H1 (cell line): ENCODE results near the gene WDR64. TPM values are rescaled to one million over a fixed set of nuclear protein-coding genes. Genes with fewer than 3 reads are reported as not detected.

Source experiments
- CTCF ChIA-PET: fragments of 300-600 bp; sonication (Branson Sonifier 250); formaldehyde crosslinking; loops from one replicate; lab custom pipeline; 2021; ENCODE audit not compliant: partially characterized antibody; lab: Charles Lee
- POLR2A ChIA-PET: fragments of 300-600 bp; sonication (Branson Sonifier 250); formaldehyde crosslinking; loops from one replicate; lab custom pipeline; 2021; ENCODE audit warnings: inconsistent platforms; ENCODE audit not compliant: partially characterized antibody; lab: Charles Lee
- DNase-seq, 2 experiments: peaks; one replicate each; pipeline versions ENCODE4 v3.0.0 to v3.0.0-alpha.2; 2010 to 2022; ENCODE audit warnings: low spot score in 2 of 2, low read depth in 1 of 2, mixed read lengths in 1 of 2
- FAIRE-seq: peaks from 2 replicates; lab custom pipeline; 2011; peaks lifted over from hg19 to GRCh38; lab: Jason Lieb, UNC
- H2AFZ ChIP-seq: 2 replicates; pipeline ENCODE4 v1.8.1; 2012; ENCODE audit warnings: low read length, inconsistent platforms
- H2AK5ac ChIP-seq: 2 replicates; pipeline ENCODE4 v1.6.1; 2013; ENCODE audit warnings: low read depth, low read length
- H2BK120ac ChIP-seq: replicated peaks from 2 replicates; pipeline ENCODE3; 2013; ENCODE audit warnings: low read depth, low read length, inconsistent platforms
- H2BK12ac ChIP-seq: 2 replicates; pipeline ENCODE4 v1.6.1; 2013; ENCODE audit warnings: low read depth, low read length
- H2BK15ac ChIP-seq: 2 replicates; pipeline ENCODE4 v1.6.1; 2013; ENCODE audit warnings: low read length
- H2BK20ac ChIP-seq: 2 replicates; pipeline ENCODE4 v1.6.1; 2013; ENCODE audit warnings: low read length
- H2BK5ac ChIP-seq: 2 replicates; pipeline ENCODE4 v1.6.1; 2013; ENCODE audit warnings: low read depth, low read length
- H3K14ac ChIP-seq: 2 replicates; pipeline ENCODE4 v1.6.1; 2013; ENCODE audit warnings: inconsistent platforms; ENCODE audit not compliant: insufficient read length
- H3K18ac ChIP-seq: 2 replicates; pipeline ENCODE4 v1.6.1; 2013; ENCODE audit warnings: low read length; ENCODE audit errors: extremely low read depth
- H3K23ac ChIP-seq: 2 replicates; pipeline ENCODE4 v1.6.1; 2013; ENCODE audit warnings: inconsistent platforms; ENCODE audit not compliant: insufficient read length
- H3K23me2 ChIP-seq: 2 replicates; pipeline ENCODE4 v1.6.1; 2013; ENCODE audit warnings: low read depth, low read length
- H3K27ac ChIP-seq: 2 replicates; pipeline ENCODE4 v1.6.1; 2011; ENCODE audit warnings: low read depth, low read length, inconsistent platforms
- H3K27me3 ChIP-seq, 4 experiments: replicated peaks in 1 of 4; 1 replicate in 1 of 4; 2 replicates in 3 of 4; pipeline versions ENCODE4 v1.6.1 to v1.8.1; 2011 to 2013; ENCODE audit warnings: low read length in 3 of 4, mild to moderate bottlenecking in 3 of 4, inconsistent platforms in 2 of 4, mixed read lengths in 2 of 4, moderate library complexity in 1 of 4; ENCODE audit not compliant: control insufficient read depth in 3 of 4, insufficient read depth in 3 of 4; ENCODE audit errors: extremely low read depth in 1 of 4
- H3K36me3 ChIP-seq, 4 experiments: 2 replicates each; pipeline versions ENCODE4 v1.6.1 to v1.8.1; 2011 to 2013; ENCODE audit warnings: mild to moderate bottlenecking in 4 of 4, low read length in 3 of 4, moderate library complexity in 2 of 4, control low read depth in 1 of 4, inconsistent platforms in 1 of 4; ENCODE audit not compliant: insufficient read depth in 4 of 4, control insufficient read depth in 2 of 4
- H3K4ac ChIP-seq: replicated peaks from 2 replicates; pipeline ENCODE3; 2013; ENCODE audit warnings: low read length, low read depth, mixed read lengths, inconsistent platforms; ENCODE audit not compliant: insufficient read length
- H3K4me1 ChIP-seq, 4 experiments: replicated peaks in 1 of 4; 1 replicate in 1 of 4; 2 replicates in 3 of 4; pipeline versions ENCODE4 v1.6.1 to v1.8.1; 2011 to 2013; ENCODE audit warnings: low read length in 3 of 4, inconsistent platforms in 2 of 4, mixed read lengths in 1 of 4; ENCODE audit not compliant: insufficient read depth in 4 of 4, control insufficient read depth in 3 of 4
- H3K4me2 ChIP-seq, 2 experiments: 2 replicates each; pipeline versions ENCODE4 v1.6.1 to v1.8.1; 2011 to 2013; ENCODE audit warnings: low read depth in 2 of 2, low read length in 2 of 2, control low read depth in 1 of 2, inconsistent platforms in 1 of 2, mild to moderate bottlenecking in 1 of 2; ENCODE audit not compliant: insufficient read depth in 1 of 2
- H3K4me3 ChIP-seq, 4 experiments: fragments of 200-600, 300-600 bp in 1 of 4; sonication (generic), shearing (Covaris generic), sonication (Bioruptor Twin) in 1 of 4; 2 replicates each; pipeline versions ENCODE4 v1.5.1 to v1.8.1; 2011 to 2016; ENCODE audit warnings: low read length in 4 of 4, low read depth in 3 of 4, control low read depth in 2 of 4, inconsistent platforms in 2 of 4, mild to moderate bottlenecking in 2 of 4, mixed read lengths in 1 of 4, moderate library complexity in 1 of 4; ENCODE audit not compliant: insufficient read depth in 2 of 4; ENCODE audit errors: extremely low read depth in 1 of 4
- H3K56ac ChIP-seq: replicated peaks from 2 replicates; pipeline ENCODE3; 2013; ENCODE audit warnings: low read depth, mild to moderate bottlenecking, mixed read lengths, low read length, inconsistent platforms; ENCODE audit not compliant: insufficient read length
- H3K79me1 ChIP-seq: 2 replicates; pipeline ENCODE4 v1.6.1; 2013; ENCODE audit warnings: low read depth, low read length, control low read depth
- H3K79me2 ChIP-seq, 2 experiments: 2 replicates each; pipeline versions ENCODE4 v1.6.1 to v1.8.1; 2012 to 2013; ENCODE audit warnings: low read length in 2 of 2, mild to moderate bottlenecking in 2 of 2, inconsistent platforms in 1 of 2; ENCODE audit not compliant: insufficient read depth in 2 of 2, control insufficient read depth in 1 of 2
- H3K9ac ChIP-seq, 4 experiments: replicated peaks in 1 of 4; 1 replicate in 1 of 4; 2 replicates in 3 of 4; pipeline versions ENCODE4 v1.6.1 to v1.8.1; 2011 to 2013; ENCODE audit warnings: low read depth in 3 of 4, low read length in 3 of 4, control low read depth in 2 of 4, mild to moderate bottlenecking in 2 of 4, moderate library complexity in 2 of 4, inconsistent platforms in 1 of 4; ENCODE audit errors: extremely low read depth in 1 of 4
- H3K9me3 ChIP-seq, 2 experiments: 2 replicates each; pipeline versions ENCODE4 v1.6.1 to v1.8.1; 2012 to 2013; ENCODE audit warnings: mild to moderate bottlenecking in 2 of 2, moderate library complexity in 2 of 2, control low read depth in 1 of 2, inconsistent platforms in 1 of 2, low read depth in 1 of 2, low read length in 1 of 2, mixed read lengths in 1 of 2; ENCODE audit not compliant: insufficient read depth in 2 of 2
- H4K20me1 ChIP-seq, 2 experiments: replicated peaks in 1 of 2; 2 replicates each; pipeline versions ENCODE3 to v1.8.1; 2011 to 2013; ENCODE audit warnings: inconsistent platforms in 2 of 2, low read length in 2 of 2, mild to moderate bottlenecking in 1 of 2; ENCODE audit not compliant: insufficient read depth in 2 of 2, control insufficient read depth in 1 of 2
- H4K5ac ChIP-seq: 2 replicates; pipeline ENCODE4 v1.6.1; 2013; ENCODE audit warnings: low read length, low read depth, mixed read lengths, inconsistent platforms; ENCODE audit not compliant: insufficient read length
- H4K8ac ChIP-seq: 2 replicates; pipeline ENCODE4 v1.8.0; 2013; ENCODE audit warnings: mild to moderate bottlenecking, moderate library complexity, low read length, inconsistent platforms; ENCODE audit not compliant: insufficient read depth; ENCODE audit errors: extremely low read depth
- H4K91ac ChIP-seq: replicated peaks from 2 replicates; pipeline ENCODE3; 2013; ENCODE audit warnings: low read length, mixed read lengths, inconsistent platforms; ENCODE audit not compliant: insufficient read length
- CREB1 ChIP-seq: IDR thresholded peaks from 2 replicates; pipeline ENCODE4 v1.6.1; 2012; ENCODE audit warnings: inconsistent platforms
- RBBP5 ChIP-seq: IDR thresholded peaks from 2 replicates; pipeline ENCODE4 v1.7.1; 2012; ENCODE audit warnings: low read depth, mild to moderate bottlenecking, inconsistent platforms, low read length, moderate library complexity, borderline replicate concordance
- SP1 ChIP-seq: IDR thresholded peaks from 2 replicates; pipeline ENCODE4 v1.6.1; 2011; ENCODE audit warnings: low read depth, low read length
- SP2 ChIP-seq: IDR thresholded peaks from 2 replicates; pipeline ENCODE4 v1.6.1; 2012; ENCODE audit warnings: mild to moderate bottlenecking, low read length, inconsistent platforms
- YY1 ChIP-seq: IDR thresholded peaks from 2 replicates; pipeline ENCODE4 v1.6.1; 2011; ENCODE audit warnings: low read depth, mild to moderate bottlenecking, low read length
- WGBS, 2 experiments: shearing (Covaris generic) in 1 of 2; methylation state at CpG; one replicate each; pipeline versions ENCODE4 v1.1.6 to v1.1.7; 2013 to 2015; ENCODE audit warnings: low lambda C conversion rate in 2 of 2, mixed read lengths in 2 of 2, inconsistent platforms in 1 of 2, low coverage in 1 of 2, missing lambda C conversion rate in 1 of 2; ENCODE audit not compliant: insufficient replicate concordance in 2 of 2, insufficient coverage in 1 of 2, insufficient read length in 1 of 2; ENCODE audit errors: extremely low coverage in 1 of 2, missing lambda C conversion rate in 1 of 2; 5-methylcytosine and 5-hydroxymethylcytosine counted together
- polyA plus RNA-seq, 7 experiments: library from polyadenylated mRNA; depleted of rRNA in 3 of 7; stranded (reverse) in 5 of 7; unstranded in 2 of 7; fragments of >200 nt in 5 of 7; fragments of 200-250 nt in 2 of 7; gene quantifications; 1 replicate in 5 of 7; 2 replicates in 1 of 7; 4 replicates in 1 of 7; pipeline versions ENCODE4 v1.2.1 to v1.2.3, GENCODE V29; 2011 to 2013; ENCODE audit warnings: missing spikeins in 2 of 7, mixed read lengths in 2 of 7
- total RNA-seq: library from RNA; stranded (reverse); fragmentation: NEBNext Ultra II Directional; extraction: Animal tissue kit (Norgen Biotek cat#: 25700); gene quantifications from 2 replicates; pipeline ENCODE4 v1.2.1, GENCODE V29; 2021

Gene WDR64
- total and polyA plus RNA-seq, 2 of the 8 experiments (the other 6 are each of a cell fraction or from before 2014, with no cell fraction given), result 0.02 TPM; not detected in 1

- Histone ChIP-seq H4K8ac (no peak overlapping the region), H3K14ac (no peak overlapping the region), H4K91ac (no peak overlapping the region), H2BK20ac (no peak overlapping the region), H4K5ac (no peak overlapping the region), H3K9ac (no peak overlapping the region), H3K9me3 (no peaks in the 10 kb centered on the region), H3K4me1 (no peaks in the 10 kb centered on the region), H2AFZ (no peak overlapping the region), H2BK5ac (no peak overlapping the region), H2BK12ac (no peak overlapping the region), H3K27ac (no peak overlapping the region), H3K23ac (no peak overlapping the region), H3K56ac (no peak overlapping the region), H3K27me3 (no peaks in the 10 kb centered on the region), H3K18ac (no peak overlapping the region), H3K4me2 (no peak overlapping the region), H2BK15ac (no peak overlapping the region), H3K23me2 (no peaks in the 10 kb centered on the region), H2BK120ac (no peak overlapping the region), H3K79me2 (no peaks in the 10 kb centered on the region), H3K4me3 (no peak overlapping the region), H2AK5ac (no peak overlapping the region), H4K20me1 (no peaks in the 10 kb centered on the region), H3K36me3 (no peaks in the 10 kb centered on the region), H3K79me1 (no peaks in the 10 kb centered on the region), H3K4ac (no peak overlapping the region)
- WGBS, 2 experiments, result 89% methylated on average over 5 of the region's 5 CpGs; no CpG with 5 or more reads in 1 of the 2 experiments
- CTCF ChIA-PET, result no interaction called here
- POLR2A ChIA-PET, result no interaction called here
- FAIRE-seq (no peak), DNase-seq (no peak)
- TF ChIP-seq RBBP5 (no peak), CREB1 (no peak), SP1 (no peak), YY1 (no peak), SP2 (no peak)
These were observed 65.9 kb downstream of the WDR64 start for GRCh38 chr1:241717975-241718374.
